HG02623 (cell line): ENCODE measurements around the gene SERPINE3.

Source experiments
- ATAC-seq: cut with Tn5 transposase; IDR thresholded peaks from one replicate; pipeline ENCODE4 v1.9.1; 2021; ENCODE audit warnings: moderate library complexity; ENCODE audit not compliant: unreplicated experiment

SERPINE3 gene

GRCh38 chr13:51339354-51339753 is at the start of gene SERPINE3:
TSS of gene SERPINE3 (plus strand) at chr13:51339691. CDS start at chr13:51341092, 1,401 bp downstream.
- no peak for ATAC-seq

- no peak for ATAC-seq
Observed at GRCh38 chr13:51291341-51291740, 48.1 kb upstream of the SERPINE3 start.

GRCh38 chr13:51292000-51292565 is 47.4 kb upstream of the SERPINE3 start:
- ATAC-seq, result no peak

GRCh38 chr13:51297556-51297955 is 41.9 kb upstream of the SERPINE3 start:
- no peak for ATAC-seq

- ATAC-seq, result no peak
Observed at GRCh38 chr13:51298812-51299211, 40.7 kb upstream of the SERPINE3 start.

- no peak for ATAC-seq
Observed at GRCh38 chr13:51303063-51303552, 36.4 kb upstream of the SERPINE3 start.

- no peak for ATAC-seq
Observed at GRCh38 chr13:51303882-51304281, 35.6 kb upstream of the SERPINE3 start.

GRCh38 chr13:51305271-51305967 is 34.1 kb upstream of the SERPINE3 start:
- ATAC-seq, result no peak

- no peak for ATAC-seq
Observed at GRCh38 chr13:51308781-51309180, 30.7 kb upstream of the SERPINE3 start.

- ATAC-seq, result no peak
Observed at GRCh38 chr13:51311231-51311630, 28.3 kb upstream of the SERPINE3 start.

GRCh38 chr13:51311957-51312520 is 27.5 kb upstream of the SERPINE3 start:
- ATAC-seq, result no peak

- ATAC-seq, result no peak
Observed at GRCh38 chr13:51313619-51314018, 25.9 kb upstream of the SERPINE3 start.

- no peak for ATAC-seq
Observed at GRCh38 chr13:51317262-51317661, 22.2 kb upstream of the SERPINE3 start.

GRCh38 chr13:51318015-51318414 is 21.5 kb upstream of the SERPINE3 start:
- no peak for ATAC-seq

- no peak for ATAC-seq
Observed at GRCh38 chr13:51318876-51319275, 20.6 kb upstream of the SERPINE3 start.

GRCh38 chr13:51321836-51322235 is 17.7 kb upstream of the SERPINE3 start:
- no peak for ATAC-seq

- no peak for ATAC-seq
Observed at GRCh38 chr13:51322826-51323225, 16.7 kb upstream of the SERPINE3 start.

GRCh38 chr13:51323824-51324511 is 15.5 kb upstream of the SERPINE3 start:
- no peak for ATAC-seq

- no peak for ATAC-seq
Observed at GRCh38 chr13:51324714-51325420, 14.6 kb upstream of the SERPINE3 start.

GRCh38 chr13:51325837-51326236 is 13.7 kb upstream of the SERPINE3 start:
- ATAC-seq, result no peak

GRCh38 chr13:51326777-51327176 is 12.7 kb upstream of the SERPINE3 start:
- no peak for ATAC-seq
